Left ventricle myocardium inferior (tissue), 1 donor: ENCODE data around the gene KIF25. TPM values are rescaled to one million over a fixed set of nuclear protein-coding genes. Genes with fewer than 3 reads are reported as not detected.

ENCODE experiments used
- DNase-seq: peaks from one replicate; pipeline ENCODE4 v3.0.0-alpha.2; 2020
- H3K27ac ChIP-seq: fragments of 200-600 bp; replicated peaks from 2 replicates; pipeline ENCODE4 v1.8.0; 2021
- H3K27me3 ChIP-seq: fragments of 200-600 bp; 2 replicates; pipeline ENCODE4 v1.8.0; 2021; ENCODE audit warnings: low read depth
- H3K36me3 ChIP-seq: fragments of 200-600 bp; 2 replicates; pipeline ENCODE4 v1.8.0; 2021
- H3K4me1 ChIP-seq: fragments of 200-600 bp; 2 replicates; pipeline ENCODE4 v1.8.0; 2021
- H3K4me3 ChIP-seq: fragments of 200-600 bp; 2 replicates; pipeline ENCODE4 v1.8.0; 2021; ENCODE audit warnings: mild to moderate bottlenecking, moderate library complexity
- H3K9me3 ChIP-seq: fragments of 200-600 bp; replicated peaks from 2 replicates; pipeline ENCODE4 v1.8.0; 2021
- intact Hi-C: fragments of 100-400 bp; cut with micrococcal nuclease; formaldehyde crosslinking; loops from one replicate; pipeline ENCODE4 v1.11.0; 2022
- total RNA-seq: library from RNA; stranded (reverse); fragmentation: NEBNext Ultra II Directional; extraction: Animal tissue kit (Norgen Biotek cat#: 25700); gene quantifications from one replicate; pipeline ENCODE4 v1.2.1, GENCODE V29; 2021
- TF ChIP-seq, protein P1 (sequence below): fragments of 200-600 bp; IDR thresholded peaks from 2 replicates; pipeline ENCODE4 v1.8.0; 2021; ENCODE audit warnings: antibody characterized with exemption, mild to moderate bottlenecking, borderline replicate concordance
- donor health status: DM: no; HTN: yes; CAD: no; lungs with severe emphysema.

Gene KIF25
- total RNA-seq, 1 donor from 2014 or later: 0.22 TPM

- H3K36me3 ChIP-seq: no peaks in the 10 kb centered on the region
- TF ChIP-seq, protein P1, sequence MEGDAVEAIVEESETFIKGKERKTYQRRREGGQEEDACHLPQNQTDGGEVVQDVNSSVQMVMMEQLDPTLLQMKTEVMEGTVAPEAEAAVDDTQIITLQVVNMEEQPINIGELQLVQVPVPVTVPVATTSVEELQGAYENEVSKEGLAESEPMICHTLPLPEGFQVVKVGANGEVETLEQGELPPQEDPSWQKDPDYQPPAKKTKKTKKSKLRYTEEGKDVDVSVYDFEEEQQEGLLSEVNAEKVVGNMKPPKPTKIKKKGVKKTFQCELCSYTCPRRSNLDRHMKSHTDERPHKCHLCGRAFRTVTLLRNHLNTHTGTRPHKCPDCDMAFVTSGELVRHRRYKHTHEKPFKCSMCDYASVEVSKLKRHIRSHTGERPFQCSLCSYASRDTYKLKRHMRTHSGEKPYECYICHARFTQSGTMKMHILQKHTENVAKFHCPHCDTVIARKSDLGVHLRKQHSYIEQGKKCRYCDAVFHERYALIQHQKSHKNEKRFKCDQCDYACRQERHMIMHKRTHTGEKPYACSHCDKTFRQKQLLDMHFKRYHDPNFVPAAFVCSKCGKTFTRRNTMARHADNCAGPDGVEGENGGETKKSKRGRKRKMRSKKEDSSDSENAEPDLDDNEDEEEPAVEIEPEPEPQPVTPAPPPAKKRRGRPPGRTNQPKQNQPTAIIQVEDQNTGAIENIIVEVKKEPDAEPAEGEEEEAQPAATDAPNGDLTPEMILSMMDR: no peak
- no peaks in the 10 kb centered on the region for H3K9me3 ChIP-seq
- H3K27ac ChIP-seq: no peak overlapping the region
- H3K27me3 ChIP-seq: peaks cover 1% of the 10 kb centered on the region
- peak; percentile 8 for DNase-seq
- intact Hi-C loops: no loop called here
- no peak overlapping the region for H3K4me3 ChIP-seq
- H3K4me1 ChIP-seq: peaks cover 28% of the 10 kb centered on the region
These were observed 96.2 kb downstream of the KIF25 start for GRCh38 chr6:168093634-168094033.

Other genes starting within 250 kb of the KIF25 start
- gene AFDN, start 170.8 kb upstream of the KIF25 start, total RNA-seq: 54.9 TPM
- 0.16 TPM for gene FRMD1, start 81.5 kb downstream of the KIF25 start, total RNA-seq